ENCODE measurements around the gene YIF1B. TPM values are rescaled to one million over a fixed set of nuclear protein-coding genes. Genes with fewer than 3 reads are reported as not detected.

The YIF1B gene
- total and polyA plus RNA-seq, 2 of the 4 experiments (the other 2 are of a cell fraction) = 72.2 to 165 TPM

GRCh38 chr19:38270587-38271167, 45.1 kb downstream of the YIF1B start:
- ChIA-PET CTCF (interaction anchor here (0.7 to 1.4 kb wide), 2 partner anchors 9 to 12 kb away, joined by 3 to 4 read pairs; no protein-coding TSS in a partner anchor), POLR2A (ENCODE audit: unreplicated experiment) (no interaction called here)
- H3K27ac ChIP-seq (ENCODE audit: insufficient read depth, low read length) = no peak overlapping the region
- H2AFZ ChIP-seq (replicated peaks; ENCODE audit: low read length, poor library complexity) = peak overlapping the region; percentile 48
- peak; percentile 56 for DNase-seq
- 0 out of 2 replicates have a peak overlapping the region, but pooled peaks have one; percentile 14 for H4K91ac ChIP-seq (ENCODE audit: insufficient read depth, low read depth, low read length)
- H3K27me3 ChIP-seq (ENCODE audit: control insufficient read depth, insufficient read depth, low read length) = no peaks in the 10 kb centered on the region
- H3K4ac ChIP-seq (ENCODE audit: low read depth, low read length) = peak overlapping the region; percentile 65
- in situ Hi-C loops (cut with MboI; ENCODE audit: low sequenced_read_pairs) = no loop called here
- H3K79me1 ChIP-seq (ENCODE audit: low read depth in 1 of 2, low read length in 2 of 2) = no peaks in the 10 kb centered on the region
- peak overlapping the region; percentile 1 for H4K5ac ChIP-seq (ENCODE audit: low read depth, low read length)
- H2BK120ac ChIP-seq (ENCODE audit: low read depth, low read length) = peak overlapping the region; percentile 80
- WGBS, 2 experiments (ENCODE audit: extremely low coverage in 2 of 2, insufficient read length in 1 of 2) = no CpG with 5 or more reads among the region's 5 CpGs
- dilution Hi-C loops (cut with HindIII; ENCODE audit: low sequenced_read_pairs, unreplicated experiment) = no loop called here
- no peak overlapping the region for H3K56ac ChIP-seq (ENCODE audit: extremely low read depth, insufficient read depth, low read length)
- peak overlapping the region; percentile 11; the same call in 1 of the 2 replicates for H3K4me2 ChIP-seq (ENCODE audit: low read depth, low read length)
- peaks cover 19% of the 10 kb centered on the region for H3K4me1 ChIP-seq (ENCODE audit: control insufficient read depth, insufficient read depth, low read length)
- H2BK5ac ChIP-seq (ENCODE audit: low read depth, low read length, poor library complexity, severe bottlenecking) = peak overlapping the region; percentile 86
- BruUV-seq (replicated peaks) = no TSS peak
- H3K4me3 ChIP-seq (ENCODE audit: insufficient read depth, low read depth, low read length) = no peak overlapping the region
- no peak overlapping the region for H3K9ac ChIP-seq (ENCODE audit: low read depth, low read length)
- peak overlapping the region; percentile 93; the same call in 1 of the 2 replicates for H3K14ac ChIP-seq (replicated peaks; ENCODE audit: low read depth, low read length)
- H3K18ac ChIP-seq (ENCODE audit: low read depth, low read length) = peak overlapping the region; percentile 19
- H3K9me3 ChIP-seq (ENCODE audit: control insufficient read depth, insufficient read depth, low read length) = no peaks in the 10 kb centered on the region
- peak overlapping the region; percentile 11; the same call in 1 of the 2 replicates for H2BK20ac ChIP-seq (ENCODE audit: low read depth, low read length)
- peaks cover 15% of the 10 kb centered on the region; the same call in 1 of the 2 replicates for H3K9me1 ChIP-seq (ENCODE audit: insufficient read depth, low read length)
- intact Hi-C loops (cut with micrococcal nuclease) = no loop called here
- no peaks in the 10 kb centered on the region for H3K36me3 ChIP-seq (ENCODE audit: control insufficient read depth, insufficient read depth, low read length)
- no peak overlapping the region for H2AK9ac ChIP-seq (replicated peaks; ENCODE audit: low read depth, low read length, poor library complexity)
- peak overlapping the region; percentile 16; the same call in 1 of the 3 replicates for H2BK15ac ChIP-seq (ENCODE audit: low read depth, low read length)
- ATAC-seq (ENCODE audit: low read depth) = peak; percentile 57
- no peak overlapping the region for H2AK5ac ChIP-seq (ENCODE audit: low read depth, low read length)
- TF ChIP-seq BHLHE40 (IDR thresholded peaks at IDR 0.05; ENCODE audit: low read depth, low read length) (peak; percentile 46; the same call in 1 of the 2 replicates), FOS (IDR thresholded peaks at IDR 0.05; ENCODE audit: low read depth, low read length) (no peak)
- H4K20me1 ChIP-seq (ENCODE audit: insufficient read depth, low read length) = no peaks in the 10 kb centered on the region
- H3K23ac ChIP-seq (ENCODE audit: low read depth, low read length) = peak overlapping the region; percentile 40
- H4K8ac ChIP-seq (ENCODE audit: low read depth in 2 of 2, low read length in 2 of 2) = peak overlapping the region in 1 of 2 experiments; percentile 48; a peak in 3 of 4 replicates
